Lower leg skin (tissue), 3 donors: Measurements from ENCODE around the gene PLXNB3.

Source experiments
- CTCF ChIP-seq, 3 donors: fragments of 450-650 bp; IDR thresholded peaks; one replicate each; pipeline ENCODE4 v1.5.1; 2016; ENCODE audit warnings: antibody characterized with exemption in 3 of 3, mild to moderate bottlenecking in 3 of 3, moderate library complexity in 2 of 3
- POLR2A ChIP-seq, 2 donors: fragments of 450-650 bp; IDR thresholded peaks; one replicate each; pipeline ENCODE4 v1.6.1; 2016 to 2017; ENCODE audit warnings: antibody characterized with exemption in 2 of 2, mild to moderate bottlenecking in 1 of 2, moderate library complexity in 1 of 2

- TF ChIP-seq POLR2A (IDR thresholded peaks at IDR 0.05) (no peak), CTCF (IDR thresholded peaks at IDR 0.05) (no peak)
Measured at GRCh38 chrX:153794018-153794896, 30.2 kb downstream of the PLXNB3 start, which contains the start of the genes IDH3G and SSR4.
